Measurements from ENCODE around the gene C1QL2.

GRCh38 chr2:119119999-119120756, 38.4 kb downstream of the C1QL2 start:
- TF ChIP-seq POLR2A (IDR thresholded peaks at IDR 0.05; ENCODE audit: low read depth, low read length) (no peak), POLR2AphosphoS5 (IDR thresholded peaks at IDR 0.05; ENCODE audit: low read depth, low read length) (no peak), TAF1 (IDR thresholded peaks at IDR 0.05; ENCODE audit: borderline replicate concordance, low read depth, low read length) (no peak)

Measured in GM12892 (cell line).